Measurements from ENCODE around the gene TMEM143.

The TMEM143 gene

GRCh38 chr19:48367855-48368254 is 4.1 kb upstream of the TMEM143 start:
- FAIRE-seq (no peak), DNase-seq (ENCODE audit: insufficient read length, low spot score) (no peak)
- TF ChIP-seq CTCF (IDR thresholded peaks at IDR 0.05; ENCODE audit: insufficient read depth, missing control alignments), result no peak

- FAIRE-seq, result no peak
These were observed 1.9 kb upstream of the TMEM143 start for GRCh38 chr19:48365602-48366001.

GRCh38 chr19:48364598-48365348 is 1.0 kb upstream of the TMEM143 start:
- no peak for TF ChIP-seq CTCF (IDR thresholded peaks at IDR 0.05; ENCODE audit: insufficient read depth, missing control alignments)
- DNase-seq (ENCODE audit: insufficient read length, low spot score) (no peak), FAIRE-seq (no peak)

More at GRCh38 chr19:48365602-48366001, 1.9 kb upstream of the TMEM143 start:
- no peak for TF ChIP-seq CTCF (IDR thresholded peaks at IDR 0.05; ENCODE audit: insufficient read depth, missing control alignments)
- no peak for DNase-seq (ENCODE audit: insufficient read length, low spot score)

- no peak for TF ChIP-seq CTCF (IDR thresholded peaks at IDR 0.05; ENCODE audit: insufficient read depth, missing control alignments)
- DNase-seq (ENCODE audit: insufficient read length, low spot score) (no peak), FAIRE-seq (no peak)
These were observed 285 bp downstream of the TMEM143 start for GRCh38 chr19:48363500-48363809.

GRCh38 chr19:48362716-48363499 is 832 bp downstream of the TMEM143 start:
- DNase-seq (ENCODE audit: insufficient read length, low spot score), result peak; percentile 74
- TF ChIP-seq CTCF (IDR thresholded peaks at IDR 0.05; ENCODE audit: insufficient read depth, missing control alignments), result no peak
- no peak for FAIRE-seq

GRCh38 chr19:48361912-48362311 is 1.8 kb downstream of the TMEM143 start:
- FAIRE-seq, result no peak
- DNase-seq (ENCODE audit: insufficient read length, low spot score), result no peak
- no peak for TF ChIP-seq CTCF (IDR thresholded peaks at IDR 0.05; ENCODE audit: insufficient read depth, missing control alignments)

GRCh38 chr19:48359123-48359522 is 4.6 kb downstream of the TMEM143 start:
- FAIRE-seq, result no peak
- no peak for DNase-seq (ENCODE audit: insufficient read length, low spot score)
- no peak for TF ChIP-seq CTCF (IDR thresholded peaks at IDR 0.05; ENCODE audit: insufficient read depth, missing control alignments)

Measured in D721Med (cell line).